GM19238 (cell line): ENCODE measurements around the gene TBL2.
A peak's percentile ranks its signal among the peaks of the same experiment; 100 is the strongest.
"Not testable (repeated sequence)": the region's sequence is repeated elsewhere in the genome, so short reads cannot be mapped to it uniquely, and the experiment has no call there.

Experiments
- DNase-seq: peaks from one replicate; pipeline ENCODE4 v3.0.0; 2011; ENCODE audit warnings: low spot score; ENCODE audit not compliant: insufficient read length

Gene TBL2

GRCh38 chr7:73606801-73607691, 28.7 kb upstream of the TBL2 start:
- peak; percentile 80 for DNase-seq

- DNase-seq, result no peak
These were observed 27.3 kb upstream of the TBL2 start for GRCh38 chr7:73605601-73606220.

GRCh38 chr7:73602721-73603651, 24.6 kb upstream of the TBL2 start:
- no peak for DNase-seq

GRCh38 chr7:73599916-73600315, 21.5 kb upstream of the TBL2 start:
- DNase-seq, result no peak

- DNase-seq, result no peak
These were observed 20.9 kb upstream of the TBL2 start for GRCh38 chr7:73599151-73599882.

GRCh38 chr7:73597978-73598782, 19.8 kb upstream of the TBL2 start:
- DNase-seq, result no peak

GRCh38 chr7:73596191-73597065, 18.0 kb upstream of the TBL2 start:
- no peak for DNase-seq

- no peak for DNase-seq
These were observed 17.0 kb upstream of the TBL2 start for GRCh38 chr7:73595358-73595757.

- no peak for DNase-seq
These were observed 15.0 kb upstream of the TBL2 start for GRCh38 chr7:73593207-73594045.

GRCh38 chr7:73586911-73587310, 8.5 kb upstream of the TBL2 start:
- DNase-seq, result no peak

GRCh38 chr7:73585196-73585595, 6.8 kb upstream of the TBL2 start:
- DNase-seq, result no peak

- DNase-seq, result no peak
These were observed 4.4 kb upstream of the TBL2 start for GRCh38 chr7:73582664-73583202.

- not testable (repeated sequence) for DNase-seq
These were observed 2.6 kb upstream of the TBL2 start for GRCh38 chr7:73581006-73581405.

GRCh38 chr7:73577627-73578341, 595 bp downstream of the TBL2 start:
- DNase-seq, result no peak

- DNase-seq, result no peak
These were observed 4.6 kb downstream of the TBL2 start for GRCh38 chr7:73573791-73574190.

GRCh38 chr7:73573276-73573675, 5.1 kb downstream of the TBL2 start:
- DNase-seq, result no peak

GRCh38 chr7:73572767-73573186, 5.6 kb downstream of the TBL2 start:
- no peak for DNase-seq
